IMR-90 (cell line): ENCODE results near the gene RAD51AP2. TPM values are rescaled to one million over a fixed set of nuclear protein-coding genes. Genes with fewer than 3 reads are reported as not detected.

Experiments
- ATAC-seq: fragments of 200-7000 bp; cut with Tn5 transposase; 2 replicates; pipeline ENCODE4 v1.9.1; 2020; ENCODE audit warnings: low read depth, mild to moderate bottlenecking, moderate library complexity
- BruUV-seq: library from RNA; stranded (reverse); fragments of 400-500 nt; replicated peaks from 2 replicates; lab custom pipeline; 2021; lab: Mats Ljungman, UMichigan
- CTCF ChIA-PET: fragments of 300-600 bp; formaldehyde crosslinking; extraction: SDS; loops from one replicate; lab custom pipeline; 2021; ENCODE audit warnings: antibody characterized with exemption; lab: Yijun Ruan, JAX
- POLR2A ChIA-PET: fragments of 300-600 bp; sonication (Branson Sonifier 250); formaldehyde crosslinking; loops from one replicate; lab custom pipeline; 2022; ENCODE audit warnings: antibody characterized with exemption; ENCODE audit not compliant: unreplicated experiment; lab: Charles Lee
- DNase-seq: peaks from one replicate; pipeline ENCODE4 v3.0.0; 2013
- H2AFZ ChIP-seq: replicated peaks from 2 replicates; pipeline ENCODE3; 2013; ENCODE audit warnings: low read length, mild to moderate bottlenecking; ENCODE audit not compliant: poor library complexity
- H2AK5ac ChIP-seq: 2 replicates; pipeline ENCODE4 v1.6.1; 2013; ENCODE audit warnings: low read depth, low read length, inconsistent platforms
- H2AK9ac ChIP-seq: replicated peaks from 2 replicates; pipeline ENCODE3; 2013; ENCODE audit warnings: mild to moderate bottlenecking, low read depth, low read length, moderate library complexity; ENCODE audit not compliant: poor library complexity
- H2BK120ac ChIP-seq: 2 replicates; pipeline ENCODE4 v1.6.1; 2013; ENCODE audit warnings: low read depth, low read length, inconsistent platforms
- H2BK15ac ChIP-seq: 3 replicates; pipeline ENCODE4 v1.6.1; 2013; ENCODE audit warnings: low read depth, low read length, inconsistent platforms
- H2BK20ac ChIP-seq: 2 replicates; pipeline ENCODE4 v1.6.1; 2013; ENCODE audit warnings: low read depth, mild to moderate bottlenecking, inconsistent platforms, low read length, moderate library complexity
- H2BK5ac ChIP-seq: 2 replicates; pipeline ENCODE4 v1.6.1; 2013; ENCODE audit warnings: mild to moderate bottlenecking, low read depth, low read length, inconsistent platforms; ENCODE audit not compliant: poor library complexity, severe bottlenecking
- H3K14ac ChIP-seq: replicated peaks from 2 replicates; pipeline ENCODE4 v1.6.1; 2013; ENCODE audit warnings: low read depth, low read length, inconsistent platforms
- H3K18ac ChIP-seq: 2 replicates; pipeline ENCODE4 v1.6.1; 2013; ENCODE audit warnings: low read depth, low read length, control low read depth
- H3K23ac ChIP-seq: 2 replicates; pipeline ENCODE4 v1.6.1; 2013; ENCODE audit warnings: low read depth, low read length, inconsistent platforms
- H3K27ac ChIP-seq: 2 replicates; pipeline ENCODE4 v1.5.1; 2013; ENCODE audit warnings: mild to moderate bottlenecking, control low read depth, low read length; ENCODE audit not compliant: insufficient read depth
- H3K27me3 ChIP-seq: 2 replicates; pipeline ENCODE4 v1.6.1; 2013; ENCODE audit warnings: low read length; ENCODE audit not compliant: control insufficient read depth, insufficient read depth
- H3K36me3 ChIP-seq: 2 replicates; pipeline ENCODE4 v1.6.1; 2013; ENCODE audit warnings: low read length, mixed read lengths; ENCODE audit not compliant: control insufficient read depth, insufficient read depth
- H3K4ac ChIP-seq: 2 replicates; pipeline ENCODE4 v1.6.1; 2013; ENCODE audit warnings: low read depth, low read length, inconsistent platforms
- H3K4me1 ChIP-seq: 2 replicates; pipeline ENCODE4 v1.6.1; 2013; ENCODE audit warnings: low read length, mixed read lengths; ENCODE audit not compliant: control insufficient read depth, insufficient read depth
- H3K4me2 ChIP-seq: 2 replicates; pipeline ENCODE4 v1.6.1; 2013; ENCODE audit warnings: low read depth, mild to moderate bottlenecking, control low read depth, low read length, moderate library complexity
- H3K4me3 ChIP-seq: 2 replicates; pipeline ENCODE4 v1.5.1; 2013; ENCODE audit warnings: low read depth, mild to moderate bottlenecking, control low read depth, low read length, moderate library complexity; ENCODE audit not compliant: insufficient read depth
- H3K56ac ChIP-seq: 2 replicates; pipeline ENCODE4 v1.6.1; 2013; ENCODE audit warnings: low read length, inconsistent platforms; ENCODE audit not compliant: insufficient read depth; ENCODE audit errors: extremely low read depth
- H3K79me1 ChIP-seq, 2 experiments: 2 replicates each; pipeline ENCODE4 v1.6.1; 2013; ENCODE audit warnings: low read length in 2 of 2, inconsistent platforms in 1 of 2, low read depth in 1 of 2
- H3K9ac ChIP-seq: 2 replicates; pipeline ENCODE4 v1.6.1; 2013; ENCODE audit warnings: low read depth, low read length, control low read depth
- H3K9me1 ChIP-seq: 2 replicates; pipeline ENCODE4 v1.6.1; 2013; ENCODE audit warnings: low read length, inconsistent platforms; ENCODE audit not compliant: insufficient read depth
- H3K9me3 ChIP-seq: 2 replicates; pipeline ENCODE4 v1.6.1; 2013; ENCODE audit warnings: low read length; ENCODE audit not compliant: control insufficient read depth, insufficient read depth
- H4K20me1 ChIP-seq: 2 replicates; pipeline ENCODE4 v1.6.1; 2013; ENCODE audit warnings: low read length, inconsistent platforms; ENCODE audit not compliant: insufficient read depth
- H4K5ac ChIP-seq: 2 replicates; pipeline ENCODE4 v1.6.1; 2013; ENCODE audit warnings: mild to moderate bottlenecking, low read depth, low read length, control low read depth
- H4K8ac ChIP-seq, 2 experiments: 2 replicates each; pipeline ENCODE4 v1.6.1; 2013; ENCODE audit warnings: low read depth in 2 of 2, low read length in 2 of 2, control low read depth in 1 of 2, inconsistent platforms in 1 of 2
- H4K91ac ChIP-seq: 2 replicates; pipeline ENCODE4 v1.6.1; 2013; ENCODE audit warnings: low read depth, low read length, inconsistent platforms; ENCODE audit not compliant: insufficient read depth
- CEBPB ChIP-seq: IDR thresholded peaks from 2 replicates; pipeline ENCODE4 v1.6.1; 2012; ENCODE audit warnings: low read depth, low read length, improper control_type of control experiment
- CTCF ChIP-seq: conservative IDR thresholded peaks from 2 replicates; pipeline ENCODE4 v1.5.1; 2012; ENCODE audit warnings: mild to moderate bottlenecking, low read depth, low read length, improper control_type of control experiment
- FOS ChIP-seq: fragments of 150-350 bp; IDR thresholded peaks from 2 replicates; pipeline ENCODE4 v1.6.1; 2016; ENCODE audit warnings: low read depth, low read length
- MAFK ChIP-seq: IDR thresholded peaks from 2 replicates; pipeline ENCODE4 v1.6.1; 2012; ENCODE audit warnings: low read depth, low read length, improper control_type of control experiment
- MAZ ChIP-seq: IDR thresholded peaks from 2 replicates; pipeline ENCODE4 v1.6.1; 2012; ENCODE audit warnings: low read depth, mild to moderate bottlenecking, low read length, improper control_type of control experiment, moderate library complexity, borderline replicate concordance
- MXI1 ChIP-seq: IDR thresholded peaks from 2 replicates; pipeline ENCODE4 v1.6.1; 2012; ENCODE audit warnings: low read depth, mild to moderate bottlenecking, low read length, moderate library complexity, borderline replicate concordance
- NFE2L2 ChIP-seq: fragments of 150-350 bp; IDR thresholded peaks from 2 replicates; pipeline ENCODE4 v1.6.1; 2016; ENCODE audit warnings: low read depth, mild to moderate bottlenecking, low read length
- POLR2A ChIP-seq: IDR thresholded peaks from 2 replicates; pipeline ENCODE4 v1.6.1; 2012; ENCODE audit warnings: mild to moderate bottlenecking, low read depth, low read length
- RAD21 ChIP-seq: IDR thresholded peaks from 2 replicates; pipeline ENCODE4 v1.6.1; 2012; ENCODE audit warnings: low read length, improper control_type of control experiment
- RFX5 ChIP-seq: IDR thresholded peaks from 2 replicates; pipeline ENCODE4 v1.8.0; 2012; ENCODE audit warnings: low read depth, mild to moderate bottlenecking, low read length, moderate library complexity
- SMC3 ChIP-seq: fragments of 150-350 bp; IDR thresholded peaks from 2 replicates; pipeline ENCODE4 v1.6.1; 2016; ENCODE audit warnings: low read depth, mild to moderate bottlenecking, antibody characterized with exemption, low read length, moderate library complexity
- WGBS, 2 experiments: methylation state at CpG; one replicate each; pipeline versions ENCODE4 v1.1.5 to v1.1.7; 2013; ENCODE audit warnings: missing lambda C conversion rate in 2 of 2; ENCODE audit not compliant: insufficient read length in 1 of 2; ENCODE audit errors: extremely low coverage in 2 of 2; 5-methylcytosine and 5-hydroxymethylcytosine counted together
- dilution Hi-C: fragments of 300-500 bp; cut with HindIII; formaldehyde crosslinking; loops from one replicate; pipeline ENCODE4 v1.14.3; 2018; ENCODE audit warnings: low sequenced_read_pairs; ENCODE audit not compliant: unreplicated experiment
- in situ Hi-C: fragments of 300-500 bp; cut with MboI; formaldehyde crosslinking; loops from 3 replicates; pipeline ENCODE4 v1.14.3; 2019; ENCODE audit warnings: low sequenced_read_pairs, inconsistent platforms, mixed read lengths
- intact Hi-C: fragments of 100-400 bp; cut with micrococcal nuclease; formaldehyde crosslinking; loops from 2 replicates; pipeline ENCODE4 v1.10.0; 2022
- polyA plus RNA-seq, 3 experiments: library from polyadenylated mRNA; depleted of rRNA; stranded (reverse); fragments of >200 nt; gene quantifications; 2 replicates each; pipeline ENCODE4 v1.2.3, GENCODE V29; 2012; ENCODE audit warnings: low replicate concordance in 1 of 3
- total RNA-seq: library from RNA; depleted of rRNA; stranded (reverse); fragments of >200 nt; gene quantifications from 2 replicates; pipeline ENCODE4 v1.2.3, GENCODE V29; 2012
- TF ChIP-seq, protein P1 (sequence below): fragments of 150-350 bp; IDR thresholded peaks from 2 replicates; pipeline ENCODE4 v1.6.1; 2017; ENCODE audit warnings: mild to moderate bottlenecking, antibody characterized with exemption, low read length, low read depth
- TF ChIP-seq, protein P2 (sequence below): fragments of 150-350 bp; IDR thresholded peaks from 2 replicates; pipeline ENCODE4 v1.6.1; 2016; ENCODE audit warnings: low read depth, mild to moderate bottlenecking, low read length, moderate library complexity, borderline replicate concordance

The RAD51AP2 gene
- total and polyA plus RNA-seq, 2 of the 4 experiments (the other 2 are of a cell fraction) = not detected

GRCh38 chr2:17557596-17557995, 39.4 kb upstream of the RAD51AP2 start:
- Histone ChIP-seq H4K91ac (no peak overlapping the region), H3K4me2 (no peak overlapping the region), H3K9me1 (no peaks in the 10 kb centered on the region), H4K20me1 (no peaks in the 10 kb centered on the region), H3K79me1 (no peaks in the 10 kb centered on the region), H3K4me3 (no peak overlapping the region), H2AK5ac (no peak overlapping the region), H3K27me3 (no peaks in the 10 kb centered on the region), H3K9me3 (no peaks in the 10 kb centered on the region), H2BK15ac (no peak overlapping the region), H3K4me1 (no peaks in the 10 kb centered on the region), H2BK120ac (no peak overlapping the region), H3K36me3 (no peaks in the 10 kb centered on the region), H2AK9ac (no peak overlapping the region), H3K14ac (no peak overlapping the region), H3K23ac (no peak overlapping the region), H3K56ac (no peak overlapping the region), H3K27ac (no peak overlapping the region), H2AFZ (no peak overlapping the region), H3K4ac (no peak overlapping the region), H3K9ac (no peak overlapping the region), H2BK5ac (no peak overlapping the region), H4K5ac (no peak overlapping the region), H4K8ac (no peak overlapping the region), H3K18ac (no peak overlapping the region), H2BK20ac (no peak overlapping the region)
- ChIA-PET CTCF (no interaction called here), POLR2A (no interaction called here)
- BruUV-seq = no TSS peak
- DNase-seq (no peak), ATAC-seq (no peak)
- dilution Hi-C loops (no loop called here), in situ Hi-C loops (no loop called here), intact Hi-C loops (no loop called here)
- TF ChIP-seq MAZ (no peak), SMC3 (no peak), NFE2L2 (no peak), CTCF (no peak), CEBPB (no peak), RAD21 (no peak), RFX5 (no peak), MXI1 (no peak), FOS (no peak), MAFK (no peak), POLR2A (no peak)
- TF ChIP-seq, protein P1, sequence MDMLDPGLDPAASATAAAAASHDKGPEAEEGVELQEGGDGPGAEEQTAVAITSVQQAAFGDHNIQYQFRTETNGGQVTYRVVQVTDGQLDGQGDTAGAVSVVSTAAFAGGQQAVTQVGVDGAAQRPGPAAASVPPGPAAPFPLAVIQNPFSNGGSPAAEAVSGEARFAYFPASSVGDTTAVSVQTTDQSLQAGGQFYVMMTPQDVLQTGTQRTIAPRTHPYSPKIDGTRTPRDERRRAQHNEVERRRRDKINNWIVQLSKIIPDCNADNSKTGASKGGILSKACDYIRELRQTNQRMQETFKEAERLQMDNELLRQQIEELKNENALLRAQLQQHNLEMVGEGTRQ = no peak
- TF ChIP-seq, protein P2, sequence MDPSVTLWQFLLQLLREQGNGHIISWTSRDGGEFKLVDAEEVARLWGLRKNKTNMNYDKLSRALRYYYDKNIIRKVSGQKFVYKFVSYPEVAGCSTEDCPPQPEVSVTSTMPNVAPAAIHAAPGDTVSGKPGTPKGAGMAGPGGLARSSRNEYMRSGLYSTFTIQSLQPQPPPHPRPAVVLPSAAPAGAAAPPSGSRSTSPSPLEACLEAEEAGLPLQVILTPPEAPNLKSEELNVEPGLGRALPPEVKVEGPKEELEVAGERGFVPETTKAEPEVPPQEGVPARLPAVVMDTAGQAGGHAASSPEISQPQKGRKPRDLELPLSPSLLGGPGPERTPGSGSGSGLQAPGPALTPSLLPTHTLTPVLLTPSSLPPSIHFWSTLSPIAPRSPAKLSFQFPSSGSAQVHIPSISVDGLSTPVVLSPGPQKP = no peak
- WGBS, 2 experiments = no CpG with 5 or more reads among the region's 5 CpGs
